ENCODE measurements around the gene STX4. TPM values are rescaled to one million over a fixed set of nuclear protein-coding genes. Genes with fewer than 3 reads are reported as not detected.

Gene STX4
- total RNA-seq, 4 donors from 2014 or later: 19.0 to 35.9 (median 25.1) TPM

DNA sequence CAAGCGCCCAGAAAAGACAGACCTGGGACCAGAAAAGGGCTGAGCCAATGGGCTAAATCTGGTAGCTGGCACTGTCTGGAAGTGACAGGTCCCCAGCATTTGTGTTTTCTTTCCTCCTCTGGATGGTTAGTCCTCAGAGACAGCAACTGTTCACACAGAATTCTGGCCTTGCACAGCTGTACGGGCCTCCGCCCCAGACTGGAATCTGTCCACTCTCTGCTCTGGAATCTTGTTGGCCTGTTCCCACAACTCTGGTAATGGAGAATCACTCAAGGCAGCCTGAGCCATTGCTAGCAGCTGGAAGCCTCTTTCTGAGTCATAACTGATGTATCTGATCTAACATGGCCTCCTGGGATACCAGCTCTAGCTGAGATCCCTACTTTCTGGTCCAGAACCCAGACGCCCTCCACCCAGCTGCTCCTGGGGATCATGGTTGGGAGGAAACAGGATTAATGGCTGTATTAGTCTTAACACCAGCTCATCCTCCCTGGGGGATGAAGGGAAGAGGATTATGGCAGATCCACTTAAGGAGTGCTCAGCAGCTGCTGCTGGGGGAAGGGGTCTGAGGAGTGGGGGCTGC lies 31.6 kb downstream of the STX4 start:
- peaks cover 4 to 24% (median 13%) of the 10 kb centered on the region in 3 donors for H3K4me1 ChIP-seq
- H3K4me3 ChIP-seq: peak overlapping the region in 1 of 4 donors; percentile 4
- H3K9me3 ChIP-seq: no peaks in the 10 kb centered on the region
- H3K36me3 ChIP-seq: peaks cover 20 to 39% (median 24%) of the 10 kb centered on the region in 3 donors
- TF ChIP-seq, protein P1, sequence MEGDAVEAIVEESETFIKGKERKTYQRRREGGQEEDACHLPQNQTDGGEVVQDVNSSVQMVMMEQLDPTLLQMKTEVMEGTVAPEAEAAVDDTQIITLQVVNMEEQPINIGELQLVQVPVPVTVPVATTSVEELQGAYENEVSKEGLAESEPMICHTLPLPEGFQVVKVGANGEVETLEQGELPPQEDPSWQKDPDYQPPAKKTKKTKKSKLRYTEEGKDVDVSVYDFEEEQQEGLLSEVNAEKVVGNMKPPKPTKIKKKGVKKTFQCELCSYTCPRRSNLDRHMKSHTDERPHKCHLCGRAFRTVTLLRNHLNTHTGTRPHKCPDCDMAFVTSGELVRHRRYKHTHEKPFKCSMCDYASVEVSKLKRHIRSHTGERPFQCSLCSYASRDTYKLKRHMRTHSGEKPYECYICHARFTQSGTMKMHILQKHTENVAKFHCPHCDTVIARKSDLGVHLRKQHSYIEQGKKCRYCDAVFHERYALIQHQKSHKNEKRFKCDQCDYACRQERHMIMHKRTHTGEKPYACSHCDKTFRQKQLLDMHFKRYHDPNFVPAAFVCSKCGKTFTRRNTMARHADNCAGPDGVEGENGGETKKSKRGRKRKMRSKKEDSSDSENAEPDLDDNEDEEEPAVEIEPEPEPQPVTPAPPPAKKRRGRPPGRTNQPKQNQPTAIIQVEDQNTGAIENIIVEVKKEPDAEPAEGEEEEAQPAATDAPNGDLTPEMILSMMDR (IDR thresholded peaks at IDR 0.05): no peak
- no peak for TF ChIP-seq POLR2A (IDR thresholded peaks at IDR 0.05)
- 40 to 67% methylated on average over 2 of the region's 4 CpGs for WGBS, 2 donors
- no peaks in the 10 kb centered on the region for H3K27me3 ChIP-seq
- peak overlapping the region; percentile 2 to 85 (median 48) for H3K27ac ChIP-seq
- DNase-seq: no peak
- intact Hi-C loops (cut with DNase I): no loop called here

GRCh38 chr16:31067342-31067741 lies 34.0 kb downstream of the STX4 start:
- 86 to 88% methylated on average over 3 of the region's 3 CpGs for WGBS, 2 donors

GRCh38 chr16:31071861-31072260 lies 38.5 kb downstream of the STX4 start:
- H3K27ac ChIP-seq: peak overlapping the region; percentile 95 to 99 (median 96)
- H3K9me3 ChIP-seq: no peaks in the 10 kb centered on the region
- H3K36me3 ChIP-seq: peaks cover 4 to 10% (median 6%) of the 10 kb centered on the region in 3 donors
- TF ChIP-seq POLR2A (IDR thresholded peaks at IDR 0.05): no peak
- TF ChIP-seq, protein P1 (IDR thresholded peaks at IDR 0.05): no peak
- WGBS, 2 donors: 12 to 24% methylated on average over 4 of the region's 4 CpGs
- intact Hi-C loops (cut with DNase I): no loop called here
- H3K4me3 ChIP-seq: peak overlapping the region in 1 of 4 donors; percentile 92
- no peak for DNase-seq
- H3K27me3 ChIP-seq: no peaks in the 10 kb centered on the region
- H3K4me1 ChIP-seq: peaks cover 15 to 48% (median 23%) of the 10 kb centered on the region in 3 donors

More at GRCh38 chr16:31067342-31067741, 34.0 kb downstream of the STX4 start:
- intact Hi-C loops (cut with DNase I): no loop called here
- Histone ChIP-seq H3K36me3 (peaks cover 0 to 16% (median 7%) of the 10 kb centered on the region in 3 donors), H3K27me3 (no peaks in the 10 kb centered on the region), H3K4me1 (peaks cover 8 to 45% (median 22%) of the 10 kb centered on the region in 3 donors), H3K27ac (no peak overlapping the region), H3K9me3 (no peaks in the 10 kb centered on the region), H3K4me3 (no peak overlapping the region)
- no peak for TF ChIP-seq POLR2A (IDR thresholded peaks at IDR 0.05)
- TF ChIP-seq, protein P1 (IDR thresholded peaks at IDR 0.05): no peak
- no peak for DNase-seq

DNA sequence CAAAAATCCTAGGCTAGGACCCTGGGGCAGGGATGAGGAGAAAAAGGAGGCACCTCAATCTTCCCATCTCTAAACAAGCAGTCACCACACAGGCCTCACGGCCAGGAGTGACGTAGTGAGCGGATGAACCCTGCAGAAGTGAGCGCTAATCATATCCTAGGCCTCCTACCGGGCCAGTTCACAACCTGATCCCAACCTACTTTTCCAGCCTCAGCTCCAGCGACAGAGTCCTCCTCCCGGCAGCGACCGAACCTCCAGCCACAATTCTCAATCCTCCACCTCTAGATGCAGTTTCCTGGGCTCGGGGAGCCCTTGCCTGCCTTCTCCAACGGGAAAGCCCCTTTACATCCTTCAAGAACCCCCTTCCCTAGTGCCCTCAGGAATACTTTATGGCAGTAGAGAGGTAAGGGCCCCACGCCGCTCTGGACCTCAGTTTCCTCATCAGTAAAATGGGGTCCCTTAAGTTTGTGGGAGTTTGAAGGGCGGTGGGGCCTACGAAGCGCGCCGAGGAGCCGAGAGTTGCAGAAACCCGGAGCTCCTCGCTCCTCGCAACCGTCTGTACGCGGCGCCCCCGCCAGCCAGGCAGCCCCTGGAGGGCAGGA lies 39.3 kb downstream of the STX4 start:
- WGBS, 2 donors: 0 to 5% methylated on average over 3 to 11 of the region's 27 CpGs
- Histone ChIP-seq H3K9me3 (no peaks in the 10 kb centered on the region), H3K27ac (peak overlapping the region; percentile 95 to 99 (median 96)), H3K4me1 (peaks cover 15 to 48% (median 23%) of the 10 kb centered on the region in 3 donors), H3K27me3 (no peaks in the 10 kb centered on the region), H3K36me3 (peaks cover 12 to 17% (median 12%) of the 10 kb centered on the region in 3 donors), H3K4me3 (peak overlapping the region; percentile 92 to 97 (median 96))
- no peak for DNase-seq
- TF ChIP-seq, protein P1 (IDR thresholded peaks at IDR 0.05): peak in 1 of 6 experiments; percentile 12
- no peak for TF ChIP-seq POLR2A (IDR thresholded peaks at IDR 0.05)
- intact Hi-C loops (cut with DNase I): no loop called here

Measured in esophagus squamous epithelium (tissue), 5 donors.